ENCODE measurements around the gene CSF1. TPM values are rescaled to one million over a fixed set of nuclear protein-coding genes. Genes with fewer than 3 reads are reported as not detected.

CSF1 gene
- total and polyA plus RNA-seq, 2 donors (not counting 3 experiments of a cell fraction or from before 2014, with no cell fraction given) = 24.5 to 28.9 TPM

GRCh38 chr1:109944541-109944940 is 33.9 kb downstream of the CSF1 start:
- H3K27ac ChIP-seq (ENCODE audit: insufficient read depth, low read depth, low read length) = no peak overlapping the region
- H3K36me3 ChIP-seq (ENCODE audit: control insufficient read depth in 2 of 2, extremely low read depth in 1 of 2, insufficient read depth in 2 of 2, low read length in 2 of 2) = no peaks in the 10 kb centered on the region
- CTCF ChIA-PET = interaction anchor here (0.9 to 1.7 kb wide), 4 partner anchors 9 to 153 kb away, joined by 3 to 6 read pairs (median 4); partner anchors contain the start of gene AHCYL1
- no peaks in the 10 kb centered on the region for H3K9me3 ChIP-seq (replicated peaks; ENCODE audit: control insufficient read depth, insufficient read depth, low read length)
- no peak for DNase-seq (ENCODE audit: low read depth, low spot score)
- FAIRE-seq = no peak
- H2AFZ ChIP-seq (ENCODE audit: low read depth, low read length) = no peak overlapping the region
- H4K20me1 ChIP-seq (replicated peaks; ENCODE audit: control insufficient read depth, extremely low read depth, insufficient read depth, low read length) = no peaks in the 10 kb centered on the region
- dilution Hi-C loops (cut with MboI; ENCODE audit: extremely low pct_ligation_motif_present, low sequenced_read_pairs) = no loop called here
- BruUV-seq (replicated peaks) = no TSS peak
- H3K4me3 ChIP-seq (replicated peaks in 1 of 3; ENCODE audit: insufficient read depth in 1 of 3, low read depth in 1 of 3, low read length in 3 of 3) = no peak overlapping the region
- intact Hi-C loops (cut with micrococcal nuclease) = no loop called here
- TF ChIP-seq MYC (IDR thresholded peaks at IDR 0.05; ENCODE audit: low read depth, low read length) = no peak
- no peak for TF ChIP-seq EZH2 (IDR thresholded peaks at IDR 0.05; ENCODE audit: borderline replicate concordance, low read depth, low read length, severe bottlenecking)
- TF ChIP-seq POLR2AphosphoS5 (IDR thresholded peaks at IDR 0.05; ENCODE audit: insufficient read depth, low read depth, low read length) = no peak
- TF ChIP-seq JUN (IDR thresholded peaks at IDR 0.05; ENCODE audit: borderline replicate concordance, insufficient read depth, insufficient read length, low read depth) = no peak
- no peak for TF ChIP-seq MAX (IDR thresholded peaks at IDR 0.05; ENCODE audit: insufficient read depth, insufficient read length)
- no peak for TF ChIP-seq FOS (IDR thresholded peaks at IDR 0.05; ENCODE audit: borderline replicate concordance, insufficient read depth, low read length)
- no peak for TF ChIP-seq CTCF (IDR thresholded peaks at IDR 0.05; ENCODE audit: extremely low read depth in 1 of 2, insufficient read depth in 1 of 2, low read depth in 1 of 2, low read length in 2 of 2)
- no peak for TF ChIP-seq POLR2A (IDR thresholded peaks at IDR 0.05; ENCODE audit: low read depth, low read length)
- no peak for TF ChIP-seq GATA2 (IDR thresholded peaks at IDR 0.05; ENCODE audit: insufficient read depth, insufficient read length, low read depth, low read length)
- no peaks in the 10 kb centered on the region for H3K79me2 ChIP-seq (ENCODE audit: control insufficient read depth, insufficient read depth, low read length)
- peaks cover 0 to 2% of the 10 kb centered on the region in 2 experiments for H3K27me3 ChIP-seq (ENCODE audit: control insufficient read depth in 2 of 2, insufficient read depth in 2 of 2, low read length in 2 of 2)
- H3K9ac ChIP-seq (replicated peaks; ENCODE audit: extremely low read depth, insufficient read depth, low read length) = no peak overlapping the region
- no peak overlapping the region for H3K4me2 ChIP-seq (ENCODE audit: insufficient read depth, low read length)
- peaks cover 9% of the 10 kb centered on the region for H3K4me1 ChIP-seq (ENCODE audit: control insufficient read depth, extremely low read depth, insufficient read depth, low read length)
- POLR2A ChIA-PET = no interaction called here
- no peaks in the 10 kb centered on the region for H3K9me1 ChIP-seq (replicated peaks; ENCODE audit: control insufficient read depth, extremely low read depth, insufficient read depth, low read length)
